ENCODE results near the gene CCDC174.

CCDC174 gene

GRCh38 chr3:14706096-14706495, 54.5 kb downstream of the CCDC174 start:
- Histone ChIP-seq H3K9ac (ENCODE audit: low read length) (no peak overlapping the region), H3K4me3 (ENCODE audit: low read length) (no peak overlapping the region), H3K4me1 (ENCODE audit: control insufficient read depth, insufficient read depth, low read length) (no peaks in the 10 kb centered on the region), H3K27me3 (replicated peaks; ENCODE audit: control insufficient read depth, insufficient read depth, low read length) (peaks cover 13% of the 10 kb centered on the region), H3K36me3 (ENCODE audit: control insufficient read depth, insufficient read depth, low read length, severe bottlenecking) (no peaks in the 10 kb centered on the region), H3K9me3 (ENCODE audit: control insufficient read depth, low read length) (peaks cover 5% of the 10 kb centered on the region)
- no peak for DNase-seq (ENCODE audit: low read depth)

- DNase-seq (ENCODE audit: low read depth) = no peak
- Histone ChIP-seq H3K9me3 (ENCODE audit: control insufficient read depth, low read length) (peaks cover 18% of the 10 kb centered on the region), H3K9ac (ENCODE audit: low read length) (no peak overlapping the region), H3K27me3 (replicated peaks; ENCODE audit: control insufficient read depth, insufficient read depth, low read length) (no peaks in the 10 kb centered on the region), H3K4me3 (ENCODE audit: low read length) (no peak overlapping the region), H3K36me3 (ENCODE audit: control insufficient read depth, insufficient read depth, low read length, severe bottlenecking) (no peaks in the 10 kb centered on the region), H3K4me1 (ENCODE audit: control insufficient read depth, insufficient read depth, low read length) (peaks cover 10% of the 10 kb centered on the region)
Observed at GRCh38 chr3:14716591-14716990, 65.0 kb downstream of the CCDC174 start.

GRCh38 chr3:14717307-14717706, 65.7 kb downstream of the CCDC174 start:
- Histone ChIP-seq H3K9ac (ENCODE audit: low read length) (no peak overlapping the region), H3K9me3 (ENCODE audit: control insufficient read depth, low read length) (peaks cover 15% of the 10 kb centered on the region), H3K4me3 (ENCODE audit: low read length) (no peak overlapping the region), H3K4me1 (ENCODE audit: control insufficient read depth, insufficient read depth, low read length) (peaks cover 10% of the 10 kb centered on the region), H3K27me3 (replicated peaks; ENCODE audit: control insufficient read depth, insufficient read depth, low read length) (no peaks in the 10 kb centered on the region), H3K36me3 (ENCODE audit: control insufficient read depth, insufficient read depth, low read length, severe bottlenecking) (no peaks in the 10 kb centered on the region)
- no peak for DNase-seq (ENCODE audit: low read depth)

- peaks cover 3% of the 10 kb centered on the region for H3K9me3 ChIP-seq (ENCODE audit: control insufficient read depth, low read length)
- DNase-seq (ENCODE audit: low read depth) = no peak
- H3K4me1 ChIP-seq (ENCODE audit: control insufficient read depth, insufficient read depth, low read length) = peaks cover 10% of the 10 kb centered on the region
- H3K4me3 ChIP-seq (ENCODE audit: low read length) = no peak overlapping the region
- no peaks in the 10 kb centered on the region for H3K27me3 ChIP-seq (replicated peaks; ENCODE audit: control insufficient read depth, insufficient read depth, low read length)
- no peak overlapping the region for H3K9ac ChIP-seq (ENCODE audit: low read length)
- H3K36me3 ChIP-seq (ENCODE audit: control insufficient read depth, insufficient read depth, low read length, severe bottlenecking) = no peaks in the 10 kb centered on the region
Observed at GRCh38 chr3:14718539-14718938, 67.0 kb downstream of the CCDC174 start.

- Histone ChIP-seq H3K4me3 (ENCODE audit: low read length) (no peak overlapping the region), H3K27me3 (replicated peaks; ENCODE audit: control insufficient read depth, insufficient read depth, low read length) (no peaks in the 10 kb centered on the region), H3K4me1 (ENCODE audit: control insufficient read depth, insufficient read depth, low read length) (peaks cover 10% of the 10 kb centered on the region), H3K9me3 (ENCODE audit: control insufficient read depth, low read length) (no peaks in the 10 kb centered on the region), H3K36me3 (ENCODE audit: control insufficient read depth, insufficient read depth, low read length, severe bottlenecking) (no peaks in the 10 kb centered on the region), H3K9ac (ENCODE audit: low read length) (no peak overlapping the region)
- no peak for DNase-seq (ENCODE audit: low read depth)
Observed at GRCh38 chr3:14719006-14719405, 67.4 kb downstream of the CCDC174 start.

- Histone ChIP-seq H3K9me3 (ENCODE audit: control insufficient read depth, low read length) (no peaks in the 10 kb centered on the region), H3K4me3 (ENCODE audit: low read length) (no peak overlapping the region), H3K36me3 (ENCODE audit: control insufficient read depth, insufficient read depth, low read length, severe bottlenecking) (no peaks in the 10 kb centered on the region), H3K27me3 (replicated peaks; ENCODE audit: control insufficient read depth, insufficient read depth, low read length) (no peaks in the 10 kb centered on the region), H3K4me1 (ENCODE audit: control insufficient read depth, insufficient read depth, low read length) (peaks cover 31% of the 10 kb centered on the region), H3K9ac (ENCODE audit: low read length) (no peak overlapping the region)
- DNase-seq (ENCODE audit: low read depth) = no peak
Observed at GRCh38 chr3:14721126-14721864, 69.7 kb downstream of the CCDC174 start.
